CD4-positive, alpha-beta T cell (primary cell): Measurements from ENCODE around the gene NTRK2. TPM values are rescaled to one million over a fixed set of nuclear protein-coding genes. Genes with fewer than 3 reads are reported as not detected.

Experiments
- ATAC-seq: fragments of 200-7000 bp; cut with Tn5 transposase; one replicate; pipeline ENCODE4 v1.10.0; 2022; ENCODE audit warnings: mild to moderate bottlenecking; ENCODE audit not compliant: poor library complexity
- CTCF ChIA-PET: fragments of 350-600 bp; sonication (Branson Sonifier 250); formaldehyde crosslinking; loops from one replicate; lab custom pipeline; 2021; ENCODE audit warnings: antibody characterized with exemption, inconsistent platforms; lab: Charles Lee
- POLR2A ChIA-PET: fragments of 350-600 bp; sonication (Branson Sonifier 250); formaldehyde crosslinking; loops from one replicate; lab custom pipeline; 2021; ENCODE audit warnings: antibody characterized with exemption, inconsistent platforms; lab: Charles Lee
- DNase-seq, 14 experiments: peaks; one replicate each; pipeline ENCODE4 v3.0.0-alpha.2; 2013 to 2020; ENCODE audit warnings: mixed read lengths in 2 of 14
- H3K27ac ChIP-seq, 2 donors: one replicate each; pipeline versions ENCODE4 v1.5.1 to v1.7.0; 2013; ENCODE audit warnings: low read length in 2 of 2, low read depth in 1 of 2, mild to moderate bottlenecking in 1 of 2
- H3K27me3 ChIP-seq, 2 experiments: 1 replicate in 1 of 2; 2 replicates in 1 of 2; pipeline versions ENCODE4 v1.6.1 to v1.7.0; 2013; ENCODE audit warnings: low read length in 2 of 2, control low read depth in 1 of 2, mild to moderate bottlenecking in 1 of 2, moderate library complexity in 1 of 2; ENCODE audit not compliant: insufficient read depth in 2 of 2, control insufficient read depth in 1 of 2
- H3K36me3 ChIP-seq: one replicate; pipeline ENCODE4 v1.6.1; 2013; ENCODE audit warnings: low read length, control low read depth; ENCODE audit not compliant: insufficient read depth
- H3K4me1 ChIP-seq: one replicate; pipeline ENCODE4 v1.6.1; 2013; ENCODE audit warnings: low read length, control low read depth; ENCODE audit not compliant: insufficient read depth
- H3K4me3 ChIP-seq: one replicate; pipeline ENCODE4 v1.5.1; 2013; ENCODE audit warnings: mild to moderate bottlenecking, low read length, moderate library complexity
- H3K9me3 ChIP-seq, 2 experiments: 1 replicate in 1 of 2; 2 replicates in 1 of 2; pipeline versions ENCODE4 v1.6.1 to v1.7.0; 2013; ENCODE audit warnings: low read length in 2 of 2, mild to moderate bottlenecking in 2 of 2, control low read depth in 1 of 2, moderate library complexity in 1 of 2; ENCODE audit not compliant: control insufficient read depth in 1 of 2, insufficient read depth in 1 of 2
- H3K27ac Mint-ChIP-seq: one replicate; pipeline ENCODE4 v1.8.0; 2020; ENCODE audit warnings: mixed read lengths
- H3K27me3 Mint-ChIP-seq: one replicate; pipeline ENCODE4 v1.8.0; 2021; ENCODE audit warnings: mixed read lengths
- H3K36me3 Mint-ChIP-seq: one replicate; pipeline ENCODE4 v1.8.0; 2021; ENCODE audit warnings: low read depth, mixed read lengths
- H3K4me1 Mint-ChIP-seq: one replicate; pipeline ENCODE4 v1.8.0; 2021; ENCODE audit warnings: low read depth, mixed read lengths
- H3K4me3 Mint-ChIP-seq: one replicate; pipeline ENCODE4 v1.8.0; 2020; ENCODE audit warnings: mild to moderate bottlenecking, mixed read lengths
- H3K9me3 Mint-ChIP-seq: one replicate; pipeline ENCODE4 v1.8.0; 2020; ENCODE audit warnings: mixed read lengths
- CTCF ChIP-seq: fragments of 200-600 bp; IDR thresholded peaks from one replicate; pipeline ENCODE4 v1.8.0; 2022; ENCODE audit warnings: antibody characterized with exemption, mild to moderate bottlenecking
- intact Hi-C, 2 experiments: fragments of 100-400 bp; cut with DNase I in 1 of 2; cut with micrococcal nuclease in 1 of 2; formaldehyde crosslinking; loops; one replicate each; pipeline versions ENCODE4 v1.15.1 to v1.9.0; 2023 to 2025; cut with DNase I, micrococcal nuclease
- total RNA-seq, 174 experiments: library from RNA in 2 of 174; stranded (reverse) in 2 of 174; gene quantifications; one replicate each; pipeline ENCODE4 v1.2.3 and lab custom pipeline; 2021 to 2026

The NTRK2 gene
- total RNA-seq, 2 experiments from 2014 or later = 0.06 to 0.14 TPM

DNA sequence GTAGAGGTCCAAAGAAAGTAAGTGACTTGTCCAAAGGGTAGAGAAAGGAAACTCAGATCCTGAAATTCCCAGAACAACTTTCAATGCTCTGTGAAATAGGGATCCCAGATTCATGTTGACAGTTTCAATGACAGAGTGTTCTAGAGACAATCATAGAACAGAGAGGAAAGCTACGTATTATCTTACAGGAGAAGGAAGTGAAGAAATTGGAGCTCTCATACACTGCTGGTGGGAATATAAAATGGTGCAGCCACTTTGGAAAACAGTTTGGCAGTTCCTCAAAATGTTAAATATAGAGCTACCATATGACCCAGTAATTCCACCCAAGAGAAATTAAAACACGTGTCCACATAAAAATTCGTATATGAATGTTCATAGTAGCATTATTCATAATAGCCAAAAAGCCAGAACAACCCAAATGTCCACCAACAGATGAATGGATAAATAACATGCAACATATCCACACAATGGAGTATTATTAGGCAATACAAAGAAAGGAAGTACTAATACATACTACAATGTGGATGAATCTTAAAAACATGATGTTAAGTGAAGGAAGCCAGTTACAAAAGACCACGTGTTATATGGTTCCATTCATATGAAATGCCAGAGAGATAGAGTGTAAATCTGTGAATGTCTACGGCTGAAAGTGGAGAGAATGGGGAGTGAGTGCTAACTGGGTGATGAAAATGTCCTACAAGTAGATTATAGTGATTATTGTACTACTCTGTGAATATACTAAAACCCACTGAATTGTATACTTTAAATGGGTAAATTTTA lies 197.1 kb downstream of the NTRK2 start:
- Mint-ChIP-seq H3K9me3 (no peaks in the 10 kb centered on the region), H3K27ac (no peak overlapping the region), H3K4me1 (no peaks in the 10 kb centered on the region), H3K4me3 (no peak overlapping the region), H3K27me3 (no peaks in the 10 kb centered on the region), H3K36me3 (no peaks in the 10 kb centered on the region)
- no peaks in the 10 kb centered on the region for H3K27me3 ChIP-seq
- DNase-seq = no peak
- ATAC-seq = no peak
- no peak overlapping the region for H3K4me3 ChIP-seq
- no peak overlapping the region for H3K27ac ChIP-seq
- H3K4me1 ChIP-seq = no peaks in the 10 kb centered on the region
- H3K36me3 ChIP-seq = no peaks in the 10 kb centered on the region
- ChIA-PET POLR2A (no interaction called here), CTCF (no interaction called here)
- peaks cover 0 to 3% of the 10 kb centered on the region in 2 experiments for H3K9me3 ChIP-seq
- intact Hi-C loops = no loop called here
- TF ChIP-seq CTCF = no peak

DNA sequence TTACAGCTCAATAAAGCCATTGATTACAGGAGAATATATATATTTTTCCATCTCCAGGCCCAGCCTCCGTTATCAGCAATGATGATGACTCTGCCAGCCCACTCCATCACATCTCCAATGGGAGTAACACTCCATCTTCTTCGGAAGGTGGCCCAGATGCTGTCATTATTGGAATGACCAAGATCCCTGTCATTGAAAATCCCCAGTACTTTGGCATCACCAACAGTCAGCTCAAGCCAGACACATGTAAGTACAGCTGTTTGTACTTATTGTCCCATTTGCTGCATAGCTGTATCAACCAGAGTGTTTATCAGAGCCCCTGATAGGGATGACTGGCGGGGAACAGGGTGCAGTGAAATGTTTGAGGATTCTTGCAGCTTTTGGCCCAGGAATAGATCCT lies 197.7 kb downstream of the NTRK2 start:
- CTCF ChIA-PET = no interaction called here

GRCh38 chr9:84869091-84869490 lies 199.6 kb downstream of the NTRK2 start:
- no peak for TF ChIP-seq CTCF
- no peak overlapping the region for H3K4me3 Mint-ChIP-seq
- no peak for DNase-seq
- H3K36me3 Mint-ChIP-seq = no peaks in the 10 kb centered on the region
- ATAC-seq = no peak
- Histone ChIP-seq H3K36me3 (no peaks in the 10 kb centered on the region), H3K4me3 (no peak overlapping the region), H3K4me1 (no peaks in the 10 kb centered on the region), H3K27me3 (no peaks in the 10 kb centered on the region), H3K27ac (no peak overlapping the region), H3K9me3 (no peaks in the 10 kb centered on the region)
- intact Hi-C loops = no loop called here
- H3K27ac Mint-ChIP-seq = no peak overlapping the region
- no peaks in the 10 kb centered on the region for H3K4me1 Mint-ChIP-seq
- CTCF ChIA-PET = no interaction called here
- H3K9me3 Mint-ChIP-seq = no peaks in the 10 kb centered on the region
- POLR2A ChIA-PET = interaction anchor here (0.6 kb wide), 1 partner anchor 29 kb away, joined by 3 read pairs; no protein-coding TSS in a partner anchor
- H3K27me3 Mint-ChIP-seq = no peaks in the 10 kb centered on the region

More for the DNA sequence above, 197.7 kb downstream of the NTRK2 start:
- no peaks in the 10 kb centered on the region for H3K27me3 Mint-ChIP-seq
- H3K9me3 Mint-ChIP-seq = no peaks in the 10 kb centered on the region
- H3K36me3 ChIP-seq = no peaks in the 10 kb centered on the region
- H3K36me3 Mint-ChIP-seq = no peaks in the 10 kb centered on the region
- H3K4me3 ChIP-seq = no peak overlapping the region
- H3K4me1 ChIP-seq = no peaks in the 10 kb centered on the region
- H3K27ac ChIP-seq = no peak overlapping the region
- no peak for TF ChIP-seq CTCF
- POLR2A ChIA-PET = no interaction called here
- ATAC-seq (no peak), DNase-seq (no peak)
- no peak overlapping the region for H3K4me3 Mint-ChIP-seq
- no peaks in the 10 kb centered on the region for H3K4me1 Mint-ChIP-seq
- intact Hi-C loops = no loop called here
- no peak overlapping the region for H3K27ac Mint-ChIP-seq
- H3K27me3 ChIP-seq = no peaks in the 10 kb centered on the region
- no peaks in the 10 kb centered on the region for H3K9me3 ChIP-seq
